Endothelial cell of umbilical vein (primary cell): ENCODE data around the gene ATAT1. TPM values are rescaled to one million over a fixed set of nuclear protein-coding genes. Genes with fewer than 3 reads are reported as not detected.

ENCODE experiments used
- BruUV-seq: library from RNA; stranded (reverse); fragments of 400-500 nt; replicated peaks from 2 replicates; lab custom pipeline; 2021; lab: Mats Ljungman, UMichigan
- CTCF ChIA-PET: fragments of 300-600, 350-600 bp; sonication (Branson Sonifier 250); formaldehyde crosslinking; loops from one replicate; lab custom pipeline; 2021; ENCODE audit warnings: antibody characterized with exemption, inconsistent platforms; lab: Charles Lee
- POLR2A ChIA-PET: fragments of 300-600, 350-600 bp; sonication (Branson Sonifier 250); formaldehyde crosslinking; loops from one replicate; lab custom pipeline; 2021; ENCODE audit warnings: antibody characterized with exemption, inconsistent platforms; lab: Charles Lee
- DNase-seq: peaks from one replicate; pipeline ENCODE4 v3.0.0-alpha.2; 2011; ENCODE audit warnings: low read depth, low spot score
- FAIRE-seq: peaks from 2 replicates; lab custom pipeline; 2011; peaks lifted over from hg19 to GRCh38; lab: Jason Lieb, UNC
- H2AFZ ChIP-seq: 2 replicates; pipeline ENCODE4 v1.6.0; 2012; ENCODE audit warnings: low read depth, low read length, control low read depth, inconsistent platforms
- H3K27ac ChIP-seq: 2 replicates; pipeline ENCODE4 v1.5.1; 2011; ENCODE audit warnings: low read depth, mild to moderate bottlenecking, control low read depth, low read length, moderate library complexity; ENCODE audit not compliant: insufficient read depth
- H3K27me3 ChIP-seq, 2 experiments: 2 replicates each; pipeline versions ENCODE4 v1.6.0 to v1.6.1; 2011; ENCODE audit warnings: low read length in 2 of 2, mixed read lengths in 1 of 2; ENCODE audit not compliant: control insufficient read depth in 2 of 2, insufficient read depth in 2 of 2
- H3K36me3 ChIP-seq, 2 experiments: 2 replicates in 1 of 2; 3 replicates in 1 of 2; pipeline ENCODE4 v1.5.1; 2011; ENCODE audit warnings: low read length in 2 of 2, mild to moderate bottlenecking in 1 of 2, moderate library complexity in 1 of 2; ENCODE audit not compliant: control insufficient read depth in 2 of 2, insufficient read depth in 2 of 2; ENCODE audit errors: extremely low read depth in 1 of 2
- H3K4me1 ChIP-seq: 3 replicates; pipeline ENCODE4 v1.5.1; 2011; ENCODE audit warnings: mild to moderate bottlenecking, low read length; ENCODE audit not compliant: control insufficient read depth, insufficient read depth; ENCODE audit errors: extremely low read depth
- H3K4me2 ChIP-seq: 2 replicates; pipeline ENCODE4 v1.6.1; 2011; ENCODE audit warnings: low read length, control low read depth, mixed read lengths; ENCODE audit not compliant: insufficient read depth
- H3K4me3 ChIP-seq, 3 experiments: fragments of 200-600 bp in 1 of 3; sonication (generic), shearing (Covaris generic) in 1 of 3; replicated peaks in 1 of 3; 2 replicates each; pipeline ENCODE4 v1.5.1; 2011 to 2016; ENCODE audit warnings: control low read depth in 3 of 3, low read length in 3 of 3, mild to moderate bottlenecking in 2 of 3, inconsistent platforms in 1 of 3, low read depth in 1 of 3, moderate library complexity in 1 of 3; ENCODE audit not compliant: insufficient read depth in 1 of 3
- H3K79me2 ChIP-seq: 2 replicates; pipeline ENCODE4 v1.6.0; 2012; ENCODE audit warnings: low read length, inconsistent platforms; ENCODE audit not compliant: control insufficient read depth, insufficient read depth
- H3K9ac ChIP-seq: replicated peaks from 2 replicates; pipeline ENCODE3; 2011; ENCODE audit warnings: low read length, control low read depth; ENCODE audit not compliant: insufficient read depth; ENCODE audit errors: extremely low read depth
- H3K9me1 ChIP-seq: replicated peaks from 3 replicates; pipeline ENCODE4 v1.6.0; 2011; ENCODE audit warnings: mild to moderate bottlenecking, low read length; ENCODE audit not compliant: control insufficient read depth, insufficient read depth; ENCODE audit errors: extremely low read depth
- H3K9me3 ChIP-seq: replicated peaks from 2 replicates; pipeline ENCODE4 v1.5.1; 2012; ENCODE audit warnings: low read length, inconsistent platforms; ENCODE audit not compliant: control insufficient read depth, insufficient read depth
- H4K20me1 ChIP-seq: replicated peaks from 2 replicates; pipeline ENCODE3; 2011; ENCODE audit warnings: mild to moderate bottlenecking, low read length; ENCODE audit not compliant: control insufficient read depth, insufficient read depth; ENCODE audit errors: extremely low read depth
- EZH2 ChIP-seq: IDR thresholded peaks from 2 replicates; pipeline ENCODE4 v1.6.1; 2012; ENCODE audit warnings: borderline replicate concordance, low read depth, mild to moderate bottlenecking, moderate library complexity, low read length, inconsistent platforms; ENCODE audit not compliant: severe bottlenecking
- FOS ChIP-seq: IDR thresholded peaks from 2 replicates; pipeline ENCODE4 v1.6.1; 2011; ENCODE audit warnings: mild to moderate bottlenecking, low read length, moderate library complexity, borderline replicate concordance; ENCODE audit not compliant: insufficient read depth
- GATA2 ChIP-seq: IDR thresholded peaks from 2 replicates; pipeline ENCODE4 v1.7.0; 2011; ENCODE audit warnings: low read depth, mild to moderate bottlenecking, moderate library complexity, mixed read lengths, low read length; ENCODE audit not compliant: insufficient read length, insufficient read depth
- JUN ChIP-seq: IDR thresholded peaks from 2 replicates; pipeline ENCODE4 v1.6.1; 2011; ENCODE audit warnings: borderline replicate concordance, low read depth; ENCODE audit not compliant: insufficient read length, insufficient read depth
- MYC ChIP-seq: IDR thresholded peaks from one replicate; pipeline ENCODE4 v1.6.1; 2011; ENCODE audit warnings: mild to moderate bottlenecking, low read depth, low read length
- POLR2A ChIP-seq: IDR thresholded peaks from 2 replicates; pipeline ENCODE4 v1.6.1; 2012; ENCODE audit warnings: low read depth, mild to moderate bottlenecking, control low read depth, low read length
- POLR2AphosphoS5 ChIP-seq: IDR thresholded peaks from 2 replicates; pipeline ENCODE4 v1.6.1; 2012; ENCODE audit warnings: low read depth, mild to moderate bottlenecking, control low read depth, low read length, moderate library complexity; ENCODE audit not compliant: insufficient read depth
- dilution Hi-C: fragments of 300-500 bp; cut with MboI; formaldehyde crosslinking; loops from one replicate; pipeline ENCODE4 v1.15.0; 2019; ENCODE audit warnings: low sequenced_read_pairs; ENCODE audit not compliant: extremely low pct_ligation_motif_present
- intact Hi-C: fragments of 100-400 bp; cut with micrococcal nuclease; formaldehyde crosslinking; loops from one replicate; pipeline ENCODE4 v1.10.0; 2022
- polyA plus RNA-seq, 4 experiments: library from polyadenylated mRNA; depleted of rRNA in 3 of 4; stranded (reverse) in 3 of 4; unstranded in 1 of 4; fragments of >200 nt; gene quantifications; 2 replicates each; pipeline versions ENCODE4 v1.2.1 to v1.2.3, GENCODE V29; 2011 to 2012; ENCODE audit warnings: missing spikeins in 1 of 4
- total RNA-seq: library from RNA; stranded (reverse); gene quantifications from 2 replicates; pipeline ENCODE4 v1.2.3, GENCODE V29; 2021
- TF ChIP-seq, protein P1 (sequence below), 2 donors: IDR thresholded peaks; 1 replicate in 1 of 2; 2 replicates in 1 of 2; pipeline ENCODE4 v1.5.1; 2011; ENCODE audit warnings: low read length in 2 of 2, mild to moderate bottlenecking in 2 of 2, moderate library complexity in 2 of 2, control low read depth in 1 of 2, inconsistent platforms in 1 of 2, low read depth in 1 of 2; ENCODE audit not compliant: insufficient read depth in 1 of 2; ENCODE audit errors: extremely low read depth in 1 of 2
- TF ChIP-seq, protein P2 (sequence below): IDR thresholded peaks from 2 replicates; pipeline ENCODE4 v1.6.1; 2011; ENCODE audit not compliant: insufficient read depth, insufficient read length

The ATAT1 gene
- total and polyA plus RNA-seq, 2 donors (not counting 3 experiments of a cell fraction or from before 2014, with no cell fraction given): 17.4 to 18.4 TPM

DNA sequence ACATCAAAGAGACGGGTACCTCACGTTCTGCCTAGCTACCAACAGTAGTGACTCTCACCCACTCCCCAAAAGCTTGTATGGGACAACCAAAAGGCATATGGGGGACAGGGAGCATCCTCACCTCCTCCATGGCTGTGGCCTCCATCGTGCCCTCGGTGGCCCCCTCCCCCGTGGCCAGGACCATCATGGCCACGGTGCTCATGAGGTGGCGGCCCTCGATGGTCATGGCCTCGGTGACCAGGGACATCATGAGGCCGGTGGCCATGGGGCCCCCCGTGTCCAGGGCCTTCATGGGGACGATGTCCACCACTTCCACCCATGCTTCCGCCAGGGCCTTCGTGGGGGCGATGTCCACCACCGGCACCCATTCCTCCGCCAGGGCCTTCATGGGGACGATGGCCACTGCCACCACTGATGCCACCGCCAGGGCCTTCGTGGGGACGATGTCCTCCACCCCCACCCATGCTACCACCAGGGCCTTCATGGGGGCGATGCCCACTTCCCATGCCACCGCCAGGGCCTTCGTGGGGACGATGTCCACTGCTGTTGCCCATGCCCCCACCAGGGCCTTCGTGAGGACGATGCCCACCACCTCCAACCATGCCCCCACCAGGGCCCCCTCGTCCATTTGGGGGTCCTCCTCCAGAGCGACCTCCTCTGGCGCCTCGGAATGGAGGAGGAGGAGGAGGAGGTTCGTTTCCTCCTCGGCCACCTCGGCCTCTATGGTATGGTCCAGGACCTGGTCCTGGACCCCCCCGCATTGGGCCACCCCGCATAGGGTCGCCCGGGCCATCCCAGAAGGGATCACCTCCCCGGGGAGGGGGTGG is 24.6 kb upstream of the ATAT1 start:
- no peaks in the 10 kb centered on the region for H4K20me1 ChIP-seq
- CTCF ChIA-PET: interaction anchor here (0.9 to 8.8 kb wide), 3 partner anchors 11 to 119 kb away, joined by 3 to 149 read pairs (median 6); no protein-coding TSS in a partner anchor
- intact Hi-C loops: no loop called here

DNA sequence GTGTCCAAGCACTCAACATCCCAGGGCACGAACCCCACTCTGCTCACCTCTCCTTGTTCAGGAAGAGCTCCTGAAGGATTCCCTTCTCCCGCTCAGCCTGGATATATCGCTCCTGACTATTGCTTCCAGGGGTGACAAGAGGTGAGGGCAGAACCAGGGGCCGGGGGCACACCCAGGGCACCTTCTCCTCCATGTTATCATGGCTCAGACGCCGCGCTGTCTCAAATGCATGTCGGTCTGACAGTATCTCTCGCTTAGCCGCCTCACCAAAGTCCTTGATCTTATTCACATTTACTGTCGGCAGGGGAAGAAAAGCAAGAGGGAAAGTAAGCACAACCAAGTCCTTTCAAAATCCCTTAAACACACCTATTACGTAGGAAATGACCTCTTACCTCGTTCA is 22.7 kb upstream of the ATAT1 start:
- ChIA-PET CTCF (interaction anchor here (1.2 kb wide), 1 partner anchor 9 kb away, joined by 4 read pairs; no protein-coding TSS in a partner anchor), POLR2A (no interaction called here)
- DNase-seq: no peak
- TF ChIP-seq EZH2: no peak
- no peak for TF ChIP-seq GATA2
- no peak for TF ChIP-seq MYC
- TF ChIP-seq, protein P1, sequence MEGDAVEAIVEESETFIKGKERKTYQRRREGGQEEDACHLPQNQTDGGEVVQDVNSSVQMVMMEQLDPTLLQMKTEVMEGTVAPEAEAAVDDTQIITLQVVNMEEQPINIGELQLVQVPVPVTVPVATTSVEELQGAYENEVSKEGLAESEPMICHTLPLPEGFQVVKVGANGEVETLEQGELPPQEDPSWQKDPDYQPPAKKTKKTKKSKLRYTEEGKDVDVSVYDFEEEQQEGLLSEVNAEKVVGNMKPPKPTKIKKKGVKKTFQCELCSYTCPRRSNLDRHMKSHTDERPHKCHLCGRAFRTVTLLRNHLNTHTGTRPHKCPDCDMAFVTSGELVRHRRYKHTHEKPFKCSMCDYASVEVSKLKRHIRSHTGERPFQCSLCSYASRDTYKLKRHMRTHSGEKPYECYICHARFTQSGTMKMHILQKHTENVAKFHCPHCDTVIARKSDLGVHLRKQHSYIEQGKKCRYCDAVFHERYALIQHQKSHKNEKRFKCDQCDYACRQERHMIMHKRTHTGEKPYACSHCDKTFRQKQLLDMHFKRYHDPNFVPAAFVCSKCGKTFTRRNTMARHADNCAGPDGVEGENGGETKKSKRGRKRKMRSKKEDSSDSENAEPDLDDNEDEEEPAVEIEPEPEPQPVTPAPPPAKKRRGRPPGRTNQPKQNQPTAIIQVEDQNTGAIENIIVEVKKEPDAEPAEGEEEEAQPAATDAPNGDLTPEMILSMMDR (IDR thresholded peaks at IDR 0.05; ENCODE audit: extremely low read depth in 1 of 2, insufficient read depth in 1 of 2, low read depth in 1 of 2, low read length in 2 of 2): no peak
- no peak for TF ChIP-seq FOS
- no peak for TF ChIP-seq POLR2AphosphoS5
- TF ChIP-seq, protein P2, sequence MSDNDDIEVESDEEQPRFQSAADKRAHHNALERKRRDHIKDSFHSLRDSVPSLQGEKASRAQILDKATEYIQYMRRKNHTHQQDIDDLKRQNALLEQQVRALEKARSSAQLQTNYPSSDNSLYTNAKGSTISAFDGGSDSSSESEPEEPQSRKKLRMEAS: no peak
- TF ChIP-seq JUN: no peak
- no peak for TF ChIP-seq POLR2A
- H3K4me3 ChIP-seq: no peak overlapping the region
- no TSS peak for BruUV-seq
- H3K79me2 ChIP-seq: no peaks in the 10 kb centered on the region
- intact Hi-C loops: no loop called here
- dilution Hi-C loops: no loop called here
- no peak overlapping the region for H3K27ac ChIP-seq
- H3K9me3 ChIP-seq: no peaks in the 10 kb centered on the region
- no peak for FAIRE-seq
- H3K4me2 ChIP-seq: no peak overlapping the region
- H3K4me1 ChIP-seq: peaks cover 8% of the 10 kb centered on the region
- H3K27me3 ChIP-seq: no peaks in the 10 kb centered on the region
- H3K9me1 ChIP-seq: no peaks in the 10 kb centered on the region
- H4K20me1 ChIP-seq: no peaks in the 10 kb centered on the region
- no peak overlapping the region for H3K9ac ChIP-seq
- H2AFZ ChIP-seq: no peak overlapping the region
- H3K36me3 ChIP-seq: peaks cover 52 to 66% of the 10 kb centered on the region in 2 experiments

More for the DNA sequence above, 24.6 kb upstream of the ATAT1 start:
- Histone ChIP-seq H3K4me1 (peaks cover 8% of the 10 kb centered on the region), H3K27me3 (no peaks in the 10 kb centered on the region), H3K4me3 (no peak overlapping the region), H3K9me1 (no peaks in the 10 kb centered on the region), H3K36me3 (peaks cover 46 to 58% of the 10 kb centered on the region in 2 experiments), H3K79me2 (no peaks in the 10 kb centered on the region), H3K9ac (no peak overlapping the region), H3K27ac (no peak overlapping the region), H3K4me2 (no peak overlapping the region), H3K9me3 (no peaks in the 10 kb centered on the region), H2AFZ (no peak overlapping the region)
- no TSS peak for BruUV-seq
- POLR2A ChIA-PET: interaction anchor here (6.2 kb wide), 1 partner anchor 12 kb away, joined by 63 read pairs; no protein-coding TSS in a partner anchor
- no peak for DNase-seq
- dilution Hi-C loops: no loop called here
- TF ChIP-seq POLR2A (peak; percentile 52), MYC (no peak), POLR2AphosphoS5 (no peak)
- no peak for FAIRE-seq
